Neuronal stem cell (in vitro differentiated cells): ENCODE data around the gene MAP1B.

Source experiments
- DNase-seq: peaks from one replicate; pipeline ENCODE4 v3.0.0-alpha.2; 2013; ENCODE audit warnings: low spot score
- H2AFZ ChIP-seq: one replicate; pipeline ENCODE4 v1.6.1; 2013; ENCODE audit warnings: mild to moderate bottlenecking, low read length, inconsistent platforms
- H2AK5ac ChIP-seq: 2 replicates; pipeline ENCODE4 v1.6.1; 2013; ENCODE audit warnings: low read depth, mild to moderate bottlenecking, inconsistent platforms, low read length, moderate library complexity, mixed read lengths
- H2BK120ac ChIP-seq: 2 replicates; pipeline ENCODE4 v1.6.1; 2013; ENCODE audit warnings: low read depth, mild to moderate bottlenecking, inconsistent platforms, low read length, moderate library complexity, mixed read lengths
- H2BK12ac ChIP-seq: one replicate; pipeline ENCODE4 v1.6.1; 2013; ENCODE audit warnings: low read length, inconsistent platforms
- H2BK15ac ChIP-seq: 2 replicates; pipeline ENCODE4 v1.6.1; 2013; ENCODE audit warnings: mild to moderate bottlenecking, low read length, inconsistent platforms, mixed read lengths
- H2BK5ac ChIP-seq: one replicate; pipeline ENCODE4 v1.6.1; 2013; ENCODE audit warnings: inconsistent platforms, mild to moderate bottlenecking, low read length, moderate library complexity
- H3K14ac ChIP-seq: one replicate; pipeline ENCODE4 v1.6.1; 2013; ENCODE audit warnings: low read length, inconsistent platforms
- H3K18ac ChIP-seq: 2 replicates; pipeline ENCODE4 v1.6.1; 2013; ENCODE audit warnings: low read length, inconsistent platforms
- H3K23ac ChIP-seq: 2 replicates; pipeline ENCODE4 v1.6.1; 2013; ENCODE audit warnings: low read depth, mild to moderate bottlenecking, mixed read lengths, low read length, inconsistent platforms; ENCODE audit not compliant: poor library complexity
- H3K27ac ChIP-seq: replicated peaks from 3 replicates; pipeline ENCODE4 v1.5.1; 2013; ENCODE audit warnings: low read length, inconsistent platforms
- H3K27me3 ChIP-seq, 3 experiments: 2 replicates each; pipeline ENCODE4 v1.6.1; 2013; ENCODE audit warnings: low read length in 3 of 3, mild to moderate bottlenecking in 2 of 3, inconsistent platforms in 1 of 3, low read depth in 1 of 3, mixed read lengths in 1 of 3, moderate library complexity in 1 of 3; ENCODE audit not compliant: control insufficient read depth in 3 of 3, insufficient read depth in 3 of 3
- H3K36me3 ChIP-seq, 2 donors: replicated peaks in 1 of 2; 2 replicates each; pipeline ENCODE4 v1.6.1; 2013; ENCODE audit warnings: low read length in 2 of 2; ENCODE audit not compliant: control insufficient read depth in 2 of 2, insufficient read depth in 2 of 2
- H3K4ac ChIP-seq: 2 replicates; pipeline ENCODE4 v1.6.1; 2013; ENCODE audit warnings: inconsistent platforms, mild to moderate bottlenecking, low read length, moderate library complexity
- H3K4me1 ChIP-seq, 2 donors: 1 replicate in 1 of 2; 2 replicates in 1 of 2; pipeline ENCODE4 v1.6.1; 2013; ENCODE audit warnings: low read length in 2 of 2, low read depth in 1 of 2; ENCODE audit not compliant: control insufficient read depth in 2 of 2, insufficient read depth in 1 of 2
- H3K4me2 ChIP-seq: one replicate; pipeline ENCODE4 v1.6.1; 2013; ENCODE audit warnings: mild to moderate bottlenecking, low read length, inconsistent platforms; ENCODE audit not compliant: insufficient read depth, poor library complexity, severe bottlenecking
- H3K4me3 ChIP-seq, 2 donors: 2 replicates each; pipeline ENCODE4 v1.5.1; 2013; ENCODE audit warnings: low read length in 2 of 2, mild to moderate bottlenecking in 2 of 2, inconsistent platforms in 1 of 2, moderate library complexity in 1 of 2
- H3K79me1 ChIP-seq: one replicate; pipeline ENCODE4 v1.6.1; 2013; ENCODE audit warnings: low read depth, mild to moderate bottlenecking, inconsistent platforms, low read length, moderate library complexity
- H3K9ac ChIP-seq: one replicate; pipeline ENCODE4 v1.6.1; 2013; ENCODE audit warnings: mild to moderate bottlenecking, low read depth, low read length, inconsistent platforms; ENCODE audit not compliant: poor library complexity
- H3K9me3 ChIP-seq, 2 donors: replicated peaks in 1 of 2; 2 replicates each; pipeline versions ENCODE3 to v1.6.1; 2013; ENCODE audit warnings: low read length in 2 of 2, mild to moderate bottlenecking in 2 of 2, inconsistent platforms in 1 of 2, low read depth in 1 of 2, mixed read lengths in 1 of 2, moderate library complexity in 1 of 2; ENCODE audit not compliant: control insufficient read depth in 2 of 2, insufficient read depth in 1 of 2
- H4K8ac ChIP-seq: one replicate; pipeline ENCODE4 v1.6.1; 2013; ENCODE audit warnings: low read depth, mild to moderate bottlenecking, inconsistent platforms, low read length, moderate library complexity
- H4K91ac ChIP-seq: one replicate; pipeline ENCODE4 v1.6.1; 2013; ENCODE audit warnings: low read length, low read depth, mild to moderate bottlenecking, inconsistent platforms; ENCODE audit not compliant: poor library complexity
- WGBS, 2 donors: extraction: QIAGEN DNeasy Blood & Tissue Kit; methylation state at CpG; one replicate each; pipeline ENCODE4 v1.1.7; 2013; ENCODE audit warnings: missing lambda C conversion rate in 2 of 2, mixed read lengths in 1 of 2; ENCODE audit not compliant: insufficient read length in 2 of 2, insufficient replicate concordance in 1 of 2; ENCODE audit errors: extremely low coverage in 2 of 2; 5-methylcytosine and 5-hydroxymethylcytosine counted together

Gene MAP1B

GRCh38 chr5:72076621-72077300 is 30.5 kb upstream of the MAP1B start:
- no peak overlapping the region for H3K23ac ChIP-seq
- no peak for DNase-seq
- H4K8ac ChIP-seq, result no peak overlapping the region
- H2BK5ac ChIP-seq, result no peak overlapping the region
- H2AK5ac ChIP-seq, result no peak overlapping the region
- peaks cover 7 to 24% of the 10 kb centered on the region in 2 donors for H3K4me1 ChIP-seq
- H3K27me3 ChIP-seq, result no peaks in the 10 kb centered on the region
- H4K91ac ChIP-seq, result no peak overlapping the region
- no CpG with 5 or more reads among the region's 4 CpGs for whole genome bisulfite sequencing, 2 donors
- no peak overlapping the region for H3K4me3 ChIP-seq
- H2BK120ac ChIP-seq, result no peak overlapping the region
- H3K9ac ChIP-seq, result no peak overlapping the region
- no peak overlapping the region for H3K4ac ChIP-seq
- H2BK15ac ChIP-seq, result no peak overlapping the region
- H3K9me3 ChIP-seq, result no peaks in the 10 kb centered on the region
- no peak overlapping the region for H3K14ac ChIP-seq
- peak overlapping the region; percentile 3 for H2AFZ ChIP-seq
- H3K79me1 ChIP-seq, result no peaks in the 10 kb centered on the region
- H3K4me2 ChIP-seq, result no peak overlapping the region
- H3K27ac ChIP-seq, result no peak overlapping the region
- no peaks in the 10 kb centered on the region for H3K36me3 ChIP-seq
- H3K18ac ChIP-seq, result no peak overlapping the region
- H2BK12ac ChIP-seq, result no peak overlapping the region

- Histone ChIP-seq H3K27me3 (no peaks in the 10 kb centered on the region), H3K79me1 (no peaks in the 10 kb centered on the region), H4K8ac (no peak overlapping the region), H3K23ac (no peak overlapping the region), H3K36me3 (no peaks in the 10 kb centered on the region), H3K4me3 (no peak overlapping the region), H2BK12ac (no peak overlapping the region), H2BK120ac (no peak overlapping the region), H3K4me1 (peaks cover 7 to 24% of the 10 kb centered on the region in 2 donors), H3K9ac (no peak overlapping the region), H2BK15ac (no peak overlapping the region), H2AK5ac (no peak overlapping the region), H3K18ac (no peak overlapping the region), H4K91ac (peak overlapping the region; percentile 67), H2AFZ (no peak overlapping the region), H3K14ac (no peak overlapping the region), H3K9me3 (no peaks in the 10 kb centered on the region), H3K4me2 (no peak overlapping the region), H3K27ac (no peak overlapping the region), H2BK5ac (no peak overlapping the region), H3K4ac (no peak overlapping the region)
- WGBS, 2 donors, result no CpG with 5 or more reads among the region's 3 CpGs
- DNase-seq, result no peak
Observed at GRCh38 chr5:72077390-72077789, 29.9 kb upstream of the MAP1B start.

GRCh38 chr5:72079288-72079687 is 28.0 kb upstream of the MAP1B start:
- no CpG with 5 or more reads among the region's 7 CpGs for WGBS, 2 donors
- H3K79me1 ChIP-seq, result no peaks in the 10 kb centered on the region
- no peak overlapping the region for H3K27ac ChIP-seq

GRCh38 chr5:72082048-72082447 is 25.2 kb upstream of the MAP1B start:
- no peak overlapping the region for H3K27ac ChIP-seq
- no peak overlapping the region for H2BK120ac ChIP-seq
- no peak overlapping the region for H3K18ac ChIP-seq

More at GRCh38 chr5:72079288-72079687, 28.0 kb upstream of the MAP1B start:
- no peak overlapping the region for H3K9ac ChIP-seq
- H2BK15ac ChIP-seq, result no peak overlapping the region
- H3K14ac ChIP-seq, result no peak overlapping the region
- DNase-seq, result no peak
- no peak overlapping the region for H2BK5ac ChIP-seq
- H3K9me3 ChIP-seq, result no peaks in the 10 kb centered on the region
- no peak overlapping the region for H4K91ac ChIP-seq
- no peak overlapping the region for H3K23ac ChIP-seq
- no peak overlapping the region for H2AK5ac ChIP-seq
- no peak overlapping the region for H3K4me2 ChIP-seq
- H2BK120ac ChIP-seq, result no peak overlapping the region
- H4K8ac ChIP-seq, result no peak overlapping the region
- no peak overlapping the region for H3K4me3 ChIP-seq
- H3K4ac ChIP-seq, result no peak overlapping the region
- peaks cover 7 to 24% of the 10 kb centered on the region in 2 donors for H3K4me1 ChIP-seq
- H3K18ac ChIP-seq, result peak overlapping the region; percentile 19
- no peaks in the 10 kb centered on the region for H3K27me3 ChIP-seq
- no peaks in the 10 kb centered on the region for H3K36me3 ChIP-seq
- H2AFZ ChIP-seq, result peak overlapping the region; percentile 77
- no peak overlapping the region for H2BK12ac ChIP-seq

More at GRCh38 chr5:72082048-72082447, 25.2 kb upstream of the MAP1B start:
- Histone ChIP-seq H3K4ac (no peak overlapping the region), H3K27me3 (no peaks in the 10 kb centered on the region), H3K9ac (no peak overlapping the region), H3K4me3 (no peak overlapping the region), H2AK5ac (no peak overlapping the region), H3K79me1 (no peaks in the 10 kb centered on the region), H4K91ac (no peak overlapping the region), H2BK5ac (no peak overlapping the region), H3K36me3 (no peaks in the 10 kb centered on the region), H3K4me2 (no peak overlapping the region), H3K9me3 (no peaks in the 10 kb centered on the region), H2AFZ (no peak overlapping the region), H3K4me1 (peaks cover 5 to 10% of the 10 kb centered on the region in 2 donors), H4K8ac (no peak overlapping the region), H3K23ac (no peak overlapping the region), H3K14ac (no peak overlapping the region), H2BK12ac (no peak overlapping the region), H2BK15ac (no peak overlapping the region)
- no CpG with 5 or more reads among the region's 1 CpG for whole genome bisulfite sequencing, 2 donors
- no peak for DNase-seq
